Esophagus mucosa (tissue), 1 donor: ENCODE measurements around the gene ENOX1. TPM values are rescaled to one million over a fixed set of nuclear protein-coding genes. Genes with fewer than 3 reads are reported as not detected.

Experiments used
- ATAC-seq: fragments of 200-7000 bp; cut with Tn5 transposase; one replicate; pipeline ENCODE4 v1.9.1; 2020
- total RNA-seq: library from RNA; stranded (reverse); gene quantifications from one replicate; pipeline ENCODE4 v1.2.4, GENCODE V29; 2023
- donor health status: DM: yes; HTN: yes; CAD: no.

ENOX1 gene
- total RNA-seq, 1 donor from 2014 or later, result 0.12 TPM

DNA sequence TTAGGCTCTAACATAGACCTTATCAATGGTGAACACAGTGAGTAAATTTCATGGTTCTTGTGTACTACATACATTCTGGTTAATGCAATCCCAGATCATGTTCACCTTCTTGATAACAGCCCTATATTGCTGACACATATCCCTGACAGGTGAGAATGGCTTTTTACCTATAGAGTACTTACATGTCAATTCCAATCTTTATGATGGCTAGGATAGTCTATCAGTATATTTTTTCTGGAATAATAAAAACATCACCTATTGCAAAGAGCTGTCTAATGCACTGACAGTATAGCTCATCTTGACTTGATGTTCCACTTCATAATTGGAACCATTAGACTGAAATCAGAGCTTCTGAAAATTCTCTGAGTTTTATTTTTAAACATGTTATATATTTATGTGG, 199.4 kb downstream of the ENOX1 start:
- ATAC-seq, result no peak

DNA sequence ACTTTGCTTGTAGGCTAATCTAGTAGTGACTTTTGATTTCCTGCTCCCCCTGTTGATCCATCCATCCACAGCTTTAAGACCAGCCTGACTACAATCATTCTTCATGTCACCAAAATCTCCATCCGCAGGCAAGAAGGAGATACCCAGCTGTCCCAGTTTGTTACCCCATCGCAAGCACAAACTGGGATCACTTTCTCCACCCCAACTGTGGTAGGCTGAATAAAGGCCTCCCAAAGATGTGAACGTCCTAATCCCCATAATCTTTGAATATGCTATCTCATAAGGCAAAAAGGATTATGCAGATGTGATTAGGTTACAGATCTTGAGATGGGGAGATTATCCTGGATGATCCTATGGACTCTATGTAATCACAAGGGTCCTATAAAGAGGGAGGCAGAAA, 202.0 kb downstream of the ENOX1 start:
- ATAC-seq, result no peak

GRCh38 chr13:43583321-43583720, 203.5 kb downstream of the ENOX1 start:
- no peak for ATAC-seq

GRCh38 chr13:43580280-43580679, 206.5 kb downstream of the ENOX1 start:
- no peak for ATAC-seq

GRCh38 chr13:43579321-43579720, 207.5 kb downstream of the ENOX1 start:
- ATAC-seq, result no peak

- ATAC-seq, result no peak
Observed at GRCh38 chr13:43574605-43575004, 212.2 kb downstream of the ENOX1 start.

DNA sequence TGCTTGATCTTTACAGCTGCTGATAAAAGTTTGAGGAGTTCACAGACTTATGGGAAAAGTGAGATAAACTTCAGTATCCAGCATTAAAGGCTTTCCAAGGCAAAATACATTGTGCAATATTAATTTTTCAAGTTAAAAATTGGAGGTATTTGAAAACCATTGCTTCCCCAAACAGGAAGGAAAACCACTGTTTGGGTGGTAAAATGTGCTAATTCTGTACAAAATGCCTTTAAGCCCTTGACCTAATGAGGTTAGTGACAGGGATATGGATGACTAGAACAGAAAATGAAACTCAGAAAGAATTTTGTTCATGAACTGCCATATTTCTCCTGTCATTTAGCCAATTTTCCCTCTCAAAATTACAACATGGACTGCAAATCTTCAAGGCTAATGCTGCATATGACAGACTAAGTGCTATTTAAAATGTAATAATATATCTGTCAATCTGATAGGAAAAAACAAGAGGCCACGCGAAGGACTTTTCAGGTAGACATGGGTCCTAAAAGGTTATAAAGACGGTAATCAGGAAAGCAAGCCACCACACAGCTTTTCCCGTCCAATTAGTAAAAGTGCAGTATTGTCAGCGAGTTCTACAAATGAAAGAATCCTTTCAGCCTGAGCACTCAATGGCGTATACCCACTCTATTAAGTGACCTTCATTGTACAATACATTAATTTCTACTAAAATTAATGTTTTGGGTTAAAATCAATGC, 212.8 kb downstream of the ENOX1 start:
- ATAC-seq, result no peak

GRCh38 chr13:43573361-43573740, 213.4 kb downstream of the ENOX1 start:
- ATAC-seq, result no peak

- no peak for ATAC-seq
Observed at GRCh38 chr13:43572656-43573360, 214.0 kb downstream of the ENOX1 start.

- no peak for ATAC-seq
Observed at GRCh38 chr13:43569658-43570057, 217.1 kb downstream of the ENOX1 start.

DNA sequence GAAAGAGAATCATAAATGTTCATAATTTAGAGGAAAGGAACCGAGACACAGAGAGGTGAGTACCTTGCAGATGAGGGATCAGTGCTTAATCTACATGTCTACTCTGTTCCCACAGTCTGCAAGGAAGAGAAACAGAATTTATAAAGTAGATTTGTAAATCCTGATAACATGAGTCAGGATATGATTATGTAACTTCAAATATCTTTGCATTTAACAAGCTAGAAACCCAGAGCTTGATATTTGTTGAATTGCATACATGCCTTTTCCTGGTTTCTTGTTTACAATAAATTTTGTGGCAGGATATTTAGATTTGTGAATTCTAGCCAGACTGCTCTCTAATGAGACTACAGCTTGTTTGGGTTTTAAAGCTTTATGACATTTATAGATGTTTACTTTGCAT, 219.2 kb downstream of the ENOX1 start:
- ATAC-seq, result no peak

DNA sequence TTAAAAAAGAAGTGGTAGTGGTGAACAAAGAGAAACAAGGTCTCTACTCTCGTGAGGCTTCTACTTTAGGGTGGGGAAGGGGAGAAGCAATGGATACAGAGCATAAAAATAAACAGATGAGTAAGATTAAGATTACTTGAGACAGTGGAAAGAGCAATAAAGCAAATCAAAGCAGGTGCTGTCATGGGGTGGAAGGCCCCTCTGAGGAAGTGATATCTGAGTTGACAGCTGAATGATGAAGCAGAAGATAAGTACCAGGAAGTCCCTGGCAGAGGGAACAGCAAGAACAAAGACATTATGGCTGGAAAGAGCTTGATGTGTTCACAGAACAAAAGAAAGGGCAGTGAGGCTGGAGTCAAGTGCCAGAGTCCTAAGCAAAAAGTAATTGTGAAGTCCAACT, 221.8 kb downstream of the ENOX1 start:
- no peak for ATAC-seq

GRCh38 chr13:43561081-43561480, 225.7 kb downstream of the ENOX1 start:
- no peak for ATAC-seq

DNA sequence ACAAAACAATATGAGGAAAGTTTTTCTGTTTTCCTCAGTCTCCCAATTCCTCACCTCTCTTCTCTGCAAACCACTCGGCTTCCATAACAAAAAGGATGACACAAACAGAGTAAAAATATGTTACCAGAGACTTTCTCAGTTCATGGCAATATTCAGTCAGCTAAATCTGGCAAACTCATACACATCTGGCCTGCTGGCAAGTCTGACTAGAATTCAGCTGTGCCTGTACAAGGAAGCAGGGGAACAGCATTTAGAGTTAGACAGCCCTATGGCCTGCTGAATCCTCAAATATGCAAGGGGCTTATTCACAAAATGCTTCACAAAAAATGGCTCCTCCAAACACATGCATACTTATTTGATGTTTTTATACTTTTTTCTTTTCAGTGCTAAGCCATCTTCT, 227.8 kb downstream of the ENOX1 start:
- ATAC-seq, result no peak

DNA sequence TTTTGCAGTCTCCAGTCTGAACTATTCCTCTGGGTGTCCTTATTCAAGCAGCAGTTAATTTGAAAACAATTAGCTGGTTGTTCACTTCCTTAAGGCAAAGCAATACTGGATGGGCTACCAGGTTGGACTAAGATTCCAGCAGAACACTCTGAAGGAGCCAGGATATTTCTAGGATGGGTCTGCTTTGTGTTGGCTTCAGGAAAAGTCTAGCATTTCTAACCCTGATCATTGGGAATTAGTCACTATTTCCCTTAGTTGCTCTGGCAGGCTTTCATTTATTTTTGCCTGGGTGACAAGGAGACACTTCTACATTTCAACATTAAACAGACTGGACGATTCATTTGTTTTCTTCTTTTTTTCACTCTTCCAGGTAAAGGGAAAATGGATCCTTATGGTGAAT, 228.4 kb downstream of the ENOX1 start:
- no peak for ATAC-seq

- ATAC-seq, result no peak
Observed at GRCh38 chr13:43555667-43556066, 231.1 kb downstream of the ENOX1 start.

- ATAC-seq, result no peak
Observed at GRCh38 chr13:43551897-43552456, 234.8 kb downstream of the ENOX1 start.

- ATAC-seq, result no peak
Observed at GRCh38 chr13:43546816-43547215, 240.0 kb downstream of the ENOX1 start.

DNA sequence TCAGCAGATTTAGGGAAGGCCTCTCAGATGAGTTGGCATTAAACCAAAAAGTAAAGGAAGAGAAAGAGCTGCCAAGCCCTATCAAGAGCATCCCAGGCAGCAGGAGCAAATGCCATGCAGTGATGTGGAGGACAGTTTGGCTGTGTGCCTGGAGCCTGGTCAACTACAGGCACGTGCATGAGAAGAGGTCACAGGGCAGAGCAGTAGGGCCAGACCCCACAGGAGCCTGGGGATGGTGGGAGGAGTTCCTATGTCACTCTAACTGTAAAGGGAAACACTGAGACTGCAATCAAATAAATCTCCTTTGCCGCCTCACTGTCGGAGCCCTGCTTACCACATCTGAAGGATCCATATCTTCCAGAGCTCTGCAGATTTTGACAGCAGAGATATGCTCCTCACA, 240.5 kb downstream of the ENOX1 start:
- ATAC-seq, result no peak

GRCh38 chr13:43545317-43545874, 241.4 kb downstream of the ENOX1 start:
- no peak for ATAC-seq

- ATAC-seq, result no peak
Observed at GRCh38 chr13:43544631-43545030, 242.1 kb downstream of the ENOX1 start.

- no peak for ATAC-seq
Observed at GRCh38 chr13:43544011-43544410, 242.8 kb downstream of the ENOX1 start.

GRCh38 chr13:43543331-43543730, 243.4 kb downstream of the ENOX1 start:
- no peak for ATAC-seq

GRCh38 chr13:43537124-43537523, 249.6 kb downstream of the ENOX1 start:
- no peak for ATAC-seq
